SIG-M5 treated with dmso at 0.1 percent for 504 hours (cell line): ENCODE data around the gene NUMA1.
A peak's percentile ranks its signal among the peaks of the same experiment; 100 is the strongest.

ENCODE experiments used
- DNase-seq: peaks from one replicate; lab custom pipeline; 2025; ENCODE audit not compliant: unreplicated experiment; lab: John Stamatoyannopoulos, UW

Gene NUMA1

DNA sequence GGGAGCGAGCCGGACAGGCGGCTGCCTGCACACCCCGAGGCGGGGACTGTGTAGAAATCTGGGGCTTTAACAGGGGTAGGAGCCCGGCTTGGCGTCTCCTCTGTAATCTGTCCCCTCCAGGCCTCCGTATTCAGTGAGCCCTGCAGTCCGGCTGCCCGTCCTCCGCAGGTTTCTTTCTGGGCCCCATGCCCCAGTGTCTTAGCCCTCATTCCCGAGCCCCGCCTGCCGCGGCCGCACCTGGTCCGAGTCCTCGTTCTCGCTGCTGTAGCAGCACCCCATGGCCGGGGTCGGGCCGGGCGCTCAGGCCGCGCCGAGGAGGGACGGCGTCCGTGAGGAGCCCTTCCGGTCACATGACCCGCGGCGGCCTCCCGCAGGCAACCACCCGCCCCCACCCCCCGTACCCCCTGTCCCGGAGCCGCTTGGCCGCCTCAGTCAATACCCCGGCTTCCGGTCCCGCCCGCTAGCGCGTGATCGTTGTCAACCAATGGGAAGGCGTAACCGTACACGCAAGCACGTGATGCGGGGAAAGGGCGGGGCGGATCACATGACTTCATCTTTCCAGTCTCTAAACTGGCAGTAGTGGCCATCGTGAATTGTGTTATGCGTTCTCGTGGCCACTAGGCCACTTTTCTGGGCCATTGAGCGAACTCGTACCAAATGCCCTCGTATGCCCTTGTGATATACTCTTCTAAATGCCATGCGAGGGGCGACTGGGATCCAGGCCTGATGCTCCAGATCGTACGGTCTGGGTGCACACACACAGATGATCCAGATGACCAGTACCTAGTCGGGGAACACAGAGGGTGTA, 22.8 kb upstream of the NUMA1 start, which contains the start of gene LAMTOR1:
TSS of gene LAMTOR1 (minus strand) at position 352 of the 808 bp plus-strand sequence. CDS start at position 279, 73 bp downstream.
- peak; percentile 97 for DNase-seq

DNA sequence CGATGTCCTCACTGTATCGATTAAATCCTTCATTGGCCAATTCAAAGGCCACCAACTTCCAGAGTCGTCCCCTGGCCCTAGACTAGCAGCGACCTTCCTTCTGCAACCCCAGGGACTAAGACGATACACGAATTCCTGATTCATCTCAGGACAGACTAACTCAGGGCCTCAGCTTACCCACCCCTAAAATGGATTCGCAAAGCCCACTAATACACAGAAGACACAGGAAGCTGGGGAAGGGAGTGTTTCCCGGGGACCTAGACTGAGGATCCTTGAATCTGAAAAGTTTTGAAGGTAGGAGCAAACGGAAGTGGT, 22.2 kb upstream of the NUMA1 start:
- no peak for DNase-seq

DNA sequence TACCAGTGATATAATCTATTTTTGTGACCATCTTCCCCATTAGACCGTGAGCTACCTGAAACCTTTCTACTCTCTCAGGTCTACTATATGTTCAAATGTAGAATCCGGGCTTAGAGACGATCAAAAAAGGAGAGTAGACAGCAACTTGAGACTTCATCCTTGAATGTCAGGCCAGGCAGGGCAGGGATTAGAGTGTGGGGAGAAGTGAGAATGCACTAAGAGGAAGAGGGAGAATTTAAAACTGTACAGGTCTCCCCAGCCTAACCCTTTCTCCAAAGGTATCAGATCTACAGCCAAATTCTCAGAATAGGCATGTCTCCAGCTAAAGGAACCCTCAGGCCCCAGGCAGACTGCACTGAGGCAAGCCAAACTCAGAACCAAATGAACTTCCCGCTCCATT, 21.8 kb upstream of the NUMA1 start:
- peak; percentile 10 for DNase-seq

DNA sequence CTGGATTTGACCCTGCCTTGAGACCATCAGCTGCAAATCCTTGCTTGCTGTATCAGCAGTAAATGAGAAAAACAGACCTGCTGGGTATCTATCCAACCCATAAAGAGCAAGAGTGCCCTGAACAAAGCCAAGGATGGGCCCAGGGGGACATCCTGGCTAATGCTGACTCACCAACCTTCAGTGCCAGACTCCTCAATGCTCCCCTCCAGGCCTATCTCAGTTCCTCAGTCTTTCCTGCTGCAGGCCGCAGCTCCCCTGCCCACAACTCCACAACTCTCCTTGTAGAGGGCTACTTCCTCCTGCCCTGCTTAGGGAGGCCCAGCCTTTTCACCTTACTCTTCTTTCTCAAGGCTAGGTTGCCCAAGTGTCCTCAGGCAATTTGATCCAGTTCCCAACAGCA, 20.1 kb upstream of the NUMA1 start:
- DNase-seq, result peak; percentile 84

DNA sequence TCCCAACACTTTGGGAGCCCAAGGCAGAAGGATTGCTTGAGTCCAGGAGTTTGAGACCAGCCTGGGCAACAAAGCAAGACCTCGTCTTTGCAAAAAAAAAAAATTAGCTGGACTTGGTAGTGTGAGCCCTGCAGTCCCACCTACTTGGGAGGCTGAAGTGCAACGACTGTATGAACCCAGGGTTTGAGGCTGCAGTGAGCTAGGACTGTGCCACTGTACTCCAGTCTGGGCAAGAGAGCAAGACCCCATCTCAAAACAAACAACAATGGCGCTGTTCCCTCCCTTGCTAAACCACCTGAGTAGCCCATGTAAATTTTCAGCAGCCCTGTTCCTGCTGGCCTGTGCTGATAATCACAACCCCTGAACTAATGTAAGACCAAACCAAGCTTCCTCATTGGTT, 19.7 kb upstream of the NUMA1 start:
- DNase-seq, result no peak

DNA sequence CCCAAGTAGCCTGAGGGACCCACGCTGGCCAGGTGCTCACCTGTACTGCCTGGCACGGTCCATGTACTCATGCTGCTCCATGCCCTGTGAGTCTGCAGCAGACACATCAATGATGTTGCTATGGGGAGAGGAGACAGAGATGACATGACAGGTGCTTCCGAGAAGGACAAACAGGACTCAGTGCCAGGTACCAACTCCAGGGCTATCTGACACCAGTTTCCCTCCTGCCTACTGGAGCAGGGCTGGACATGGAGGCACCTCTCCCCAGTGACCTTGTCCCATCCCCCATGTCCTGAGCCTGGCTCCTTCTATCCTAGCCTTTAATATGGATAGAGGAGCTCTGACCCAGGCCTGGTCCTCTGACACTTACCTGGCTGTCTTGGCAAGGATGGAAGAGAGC, 18.4 kb upstream of the NUMA1 start:
- no peak for DNase-seq

DNA sequence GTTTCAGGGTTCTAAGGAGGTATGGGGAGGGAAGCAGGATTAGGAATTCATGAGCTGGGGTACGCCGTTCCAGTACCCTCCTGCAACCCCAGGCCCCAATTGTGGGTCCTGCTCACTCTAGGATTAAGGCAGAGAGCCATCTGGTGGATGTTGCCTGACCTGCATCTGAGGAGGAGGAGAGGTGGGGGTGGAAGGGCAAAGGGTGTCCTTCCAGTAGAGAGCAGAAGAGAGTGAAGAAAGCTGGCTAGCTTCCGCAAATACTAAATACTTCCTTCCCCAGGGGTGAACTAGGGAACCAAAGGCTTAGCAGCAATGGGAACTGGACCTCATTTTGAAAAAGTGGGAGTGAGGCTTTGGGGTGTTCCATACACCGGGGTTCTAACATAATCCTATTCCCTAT, 10.9 kb upstream of the NUMA1 start:
- peak; percentile 90 for DNase-seq

DNA sequence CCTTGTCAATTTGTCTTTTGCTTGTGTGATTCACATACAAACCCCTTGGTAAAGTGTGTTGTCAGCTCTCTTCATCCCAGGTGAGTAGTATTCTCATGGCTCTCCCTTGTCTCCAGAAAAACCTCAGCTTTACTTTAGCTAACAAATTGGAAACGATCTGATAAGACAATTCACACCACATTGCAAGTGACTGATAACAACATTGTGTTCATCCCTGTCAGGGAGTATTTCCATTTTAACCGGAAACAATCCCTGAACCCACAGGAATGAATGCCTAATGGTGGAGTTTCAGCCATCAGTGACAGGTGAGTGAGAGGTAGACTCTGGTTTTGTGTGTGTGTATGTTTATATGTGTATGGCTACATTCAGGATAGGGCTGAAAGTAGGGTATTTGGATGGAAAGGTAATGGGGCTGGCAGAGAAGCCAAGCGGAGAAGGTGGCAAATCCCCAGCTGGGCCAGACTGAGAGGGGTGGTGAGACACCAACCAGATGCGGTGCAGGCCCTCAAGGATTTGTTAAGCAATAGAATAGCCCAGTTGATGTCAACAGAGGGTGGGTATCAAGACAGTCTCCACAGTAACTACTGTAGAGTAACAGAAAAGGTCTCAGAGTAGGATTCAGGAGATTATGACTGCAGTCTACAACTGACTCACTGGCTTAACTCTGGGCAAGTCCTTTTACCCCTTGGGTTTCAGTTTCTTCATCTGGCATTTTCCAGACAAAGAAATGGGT, 7.9 kb upstream of the NUMA1 start:
- no peak for DNase-seq

DNA sequence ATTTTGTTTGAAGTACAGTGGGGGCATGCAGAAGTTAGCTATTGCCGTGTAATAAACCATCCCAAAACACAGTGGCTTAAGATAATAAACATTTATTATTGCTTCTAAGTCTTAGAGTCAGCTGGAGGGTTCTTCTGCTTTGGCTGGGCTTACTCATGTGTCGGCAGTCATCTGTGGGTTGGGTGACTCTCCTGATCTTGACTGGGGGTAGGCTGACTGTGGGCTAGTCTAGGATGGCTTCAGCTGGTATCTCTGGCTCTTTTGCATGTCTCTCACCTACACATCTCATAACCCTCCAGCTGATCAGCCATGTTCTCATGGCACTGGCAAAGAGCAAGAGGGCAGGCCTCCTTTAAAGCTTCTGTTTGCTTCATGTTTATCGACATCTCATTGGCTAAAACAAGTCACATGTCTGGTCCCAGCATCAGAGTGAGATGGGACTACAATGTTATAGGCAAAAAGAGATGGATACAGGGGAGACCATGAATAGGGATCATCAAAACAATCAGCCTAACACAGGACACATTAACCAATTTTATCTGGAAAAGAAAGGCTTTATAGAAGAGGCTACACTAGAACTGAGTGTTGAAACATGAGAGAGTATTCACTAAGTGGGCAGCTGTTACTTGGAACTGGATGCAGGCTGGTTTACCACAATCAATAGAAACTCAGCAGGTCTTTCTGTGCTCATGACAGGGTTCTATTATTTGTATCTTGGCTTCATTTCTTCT, 5.4 kb upstream of the NUMA1 start:
- no peak for DNase-seq

DNA sequence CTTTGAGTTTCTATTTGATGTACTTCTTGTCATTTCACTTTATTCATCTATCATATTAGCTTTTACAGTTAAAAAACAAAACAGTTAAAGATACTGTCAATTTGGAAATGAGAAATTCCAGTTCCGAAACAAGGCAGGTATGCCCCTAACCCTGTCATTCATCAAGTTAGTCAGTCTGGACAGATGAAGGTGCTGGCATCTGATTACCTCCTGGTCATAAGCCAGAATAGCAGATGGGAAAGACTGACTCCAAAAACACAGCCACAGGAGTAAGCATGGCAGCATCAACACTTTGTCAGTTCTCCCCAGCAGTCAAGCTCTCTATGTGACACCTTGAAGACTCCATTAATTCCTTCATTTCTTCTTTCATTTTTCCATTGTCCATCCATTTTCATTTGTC, 4.6 kb upstream of the NUMA1 start:
- no peak for DNase-seq

DNA sequence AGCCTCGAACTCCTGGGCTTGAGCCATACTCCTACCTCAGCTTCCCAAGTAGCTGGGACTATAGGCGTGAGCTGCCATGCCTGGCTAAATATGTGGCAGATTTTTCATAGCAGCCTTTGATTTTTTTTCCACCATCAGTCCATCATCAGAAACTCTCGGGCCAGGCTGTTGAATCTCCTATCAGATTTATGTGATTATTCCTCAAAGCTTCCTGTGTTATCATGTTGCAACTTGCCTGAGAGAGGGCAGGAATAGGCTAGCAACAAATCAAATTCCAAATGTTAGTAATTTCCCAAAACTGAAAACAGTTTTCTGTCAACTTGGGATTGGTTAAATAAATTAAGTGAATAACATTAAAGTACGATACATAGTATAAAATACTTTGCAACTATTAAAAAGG, 3.7 kb upstream of the NUMA1 start:
- no peak for DNase-seq

DNA sequence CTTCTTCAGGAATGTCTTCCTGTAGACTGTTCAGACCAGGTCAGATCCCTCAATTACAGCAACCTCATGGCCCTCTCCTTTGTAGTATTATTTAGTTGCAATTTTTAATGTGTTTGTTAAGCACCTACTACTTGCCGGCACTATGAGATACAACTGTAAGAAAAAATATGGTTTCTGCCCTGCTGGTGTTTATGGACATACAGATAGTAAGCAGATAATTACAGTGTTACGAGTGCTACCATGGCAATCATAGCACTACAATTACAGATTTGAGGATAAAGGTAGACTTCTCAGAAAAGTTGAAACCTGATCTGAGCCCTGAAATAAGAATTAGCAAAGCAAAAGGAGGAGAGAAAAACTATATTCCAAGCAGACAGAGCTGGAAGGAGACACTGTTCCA, 3.1 kb upstream of the NUMA1 start:
- DNase-seq, result no peak

DNA sequence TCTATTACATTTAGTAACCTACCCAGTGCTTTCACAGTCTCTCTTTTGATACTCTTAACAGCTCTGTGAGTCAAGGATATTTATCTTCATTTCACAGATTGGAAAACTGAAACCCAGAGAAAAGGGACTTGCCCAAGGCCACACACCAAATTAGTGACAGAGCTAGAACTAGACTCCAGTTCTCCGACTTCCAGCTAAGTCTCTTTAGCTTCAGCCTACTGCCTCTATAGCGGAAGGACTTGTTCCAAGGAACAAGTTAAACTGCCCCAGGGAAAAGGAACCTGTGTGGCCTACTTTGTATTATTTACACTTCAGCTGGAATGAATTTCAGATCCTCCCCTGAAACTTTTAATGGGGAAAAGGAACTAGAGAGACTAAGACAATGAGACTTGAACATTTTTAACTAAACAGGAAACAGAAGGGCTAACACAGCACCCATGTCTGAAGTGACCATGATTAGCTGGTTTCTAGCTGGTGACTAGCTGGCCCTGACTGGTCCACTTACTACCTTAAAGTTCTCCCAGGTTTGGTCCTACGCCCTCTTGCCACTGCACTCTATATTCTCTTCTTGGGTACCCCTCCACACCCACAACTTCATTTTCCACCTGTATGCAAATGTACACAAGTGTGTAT, 1.6 kb upstream of the NUMA1 start:
- DNase-seq, result peak; percentile 70

DNA sequence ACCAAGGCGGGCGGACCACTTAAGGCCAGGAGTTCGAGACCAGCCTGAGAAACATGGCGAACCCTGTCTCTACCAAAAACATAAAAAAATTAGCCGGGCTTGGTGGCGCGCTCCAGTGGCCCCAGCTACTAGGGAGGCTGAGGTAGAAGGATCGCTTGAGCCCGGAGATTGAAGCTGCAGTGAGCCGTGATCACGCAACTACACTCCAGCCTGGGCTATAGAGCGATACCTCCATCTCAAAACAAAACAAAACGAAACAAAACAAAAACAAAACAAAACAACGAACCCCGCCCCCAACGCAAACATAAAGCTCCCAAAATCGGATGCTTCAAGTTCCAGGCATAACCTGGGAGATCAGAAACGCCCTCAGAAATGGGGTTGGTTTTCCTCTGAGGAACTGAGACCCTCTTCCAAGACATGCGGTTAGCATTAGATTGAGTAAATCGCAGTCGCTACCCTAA, 872 bp upstream of the NUMA1 start:
- no peak for DNase-seq

DNA sequence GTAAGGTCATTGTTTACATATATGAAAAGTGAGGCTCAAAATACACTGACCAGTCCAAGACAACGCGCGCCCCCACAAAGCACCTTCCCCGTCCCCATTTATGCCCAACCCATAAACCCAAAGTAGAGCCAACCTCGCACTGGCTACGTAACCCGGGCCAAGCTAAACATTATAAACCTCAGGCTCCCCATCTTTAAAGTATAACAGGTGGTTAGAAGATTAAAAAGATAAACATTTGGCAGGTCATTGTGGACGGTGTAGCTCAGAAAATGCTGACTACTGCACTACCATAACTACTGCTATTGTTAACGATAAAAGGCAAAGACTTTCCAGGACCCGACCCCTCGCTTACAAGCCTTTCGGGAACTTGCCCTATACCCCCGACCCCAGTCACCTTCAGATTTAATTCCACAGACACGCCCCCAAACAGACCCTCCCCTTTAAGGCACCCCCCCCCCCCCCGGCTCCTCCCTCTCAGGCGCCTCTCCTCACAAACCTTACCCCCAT, 470 bp downstream of the NUMA1 start:
- DNase-seq, result peak; percentile 43

DNA sequence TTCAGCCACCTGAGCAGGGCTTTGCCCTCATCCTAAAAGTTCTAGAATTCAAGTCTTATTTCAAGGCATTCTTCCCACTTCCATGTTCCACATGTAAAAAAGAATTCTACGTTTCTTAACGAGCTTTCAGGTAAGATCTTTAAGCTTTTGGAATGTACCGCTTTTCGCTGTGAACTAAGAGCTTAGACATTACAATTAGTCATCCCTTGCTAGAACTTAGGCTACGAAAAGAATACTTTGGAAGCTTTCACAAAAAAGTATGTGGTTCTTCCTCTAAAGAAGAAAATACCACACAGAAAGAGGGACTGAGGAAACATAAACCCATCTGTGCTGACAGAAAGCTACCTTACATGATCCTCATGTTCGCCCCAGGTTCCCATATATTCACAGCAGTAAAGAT, 1.9 kb downstream of the NUMA1 start:
- DNase-seq, result no peak

DNA sequence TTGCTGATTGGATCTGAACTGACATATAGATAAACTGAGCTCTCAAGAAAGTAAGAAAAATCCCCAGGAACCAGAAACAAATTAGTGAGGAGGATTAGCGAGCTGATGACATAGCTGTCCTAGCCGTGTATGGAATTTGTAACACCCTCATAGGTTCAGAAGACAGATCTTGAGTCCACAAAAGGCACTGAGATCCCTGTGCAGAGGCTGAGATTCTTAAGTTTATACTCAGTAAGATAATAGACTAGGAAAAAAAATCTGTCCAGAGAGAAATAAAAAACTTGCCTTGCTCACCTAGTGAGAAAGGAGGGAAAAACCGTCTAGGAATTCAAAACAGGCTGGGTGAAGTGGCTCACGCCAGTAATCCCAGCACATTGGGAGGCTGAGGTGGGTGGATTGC, 4.6 kb downstream of the NUMA1 start:
- no peak for DNase-seq

DNA sequence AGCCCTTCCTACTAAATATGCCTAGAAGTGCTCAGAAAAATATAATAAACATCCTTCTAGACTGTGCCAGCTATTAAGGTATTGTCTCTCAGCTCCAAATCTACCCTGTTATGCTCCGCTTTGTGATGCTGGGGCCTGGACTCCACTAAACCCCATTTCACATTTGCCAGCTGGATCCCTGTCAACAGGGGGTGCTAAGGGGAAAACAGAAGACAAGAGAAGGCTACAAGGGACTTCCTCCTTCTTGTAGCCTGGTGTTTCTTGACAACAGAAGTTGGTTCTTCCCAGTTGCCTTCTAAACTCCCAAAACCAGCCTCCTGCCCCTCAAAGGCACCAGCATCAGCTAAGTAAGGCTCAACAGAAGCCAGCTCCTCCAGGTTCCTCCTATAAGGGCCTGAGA, 5.2 kb downstream of the NUMA1 start:
- peak; percentile 61 for DNase-seq

DNA sequence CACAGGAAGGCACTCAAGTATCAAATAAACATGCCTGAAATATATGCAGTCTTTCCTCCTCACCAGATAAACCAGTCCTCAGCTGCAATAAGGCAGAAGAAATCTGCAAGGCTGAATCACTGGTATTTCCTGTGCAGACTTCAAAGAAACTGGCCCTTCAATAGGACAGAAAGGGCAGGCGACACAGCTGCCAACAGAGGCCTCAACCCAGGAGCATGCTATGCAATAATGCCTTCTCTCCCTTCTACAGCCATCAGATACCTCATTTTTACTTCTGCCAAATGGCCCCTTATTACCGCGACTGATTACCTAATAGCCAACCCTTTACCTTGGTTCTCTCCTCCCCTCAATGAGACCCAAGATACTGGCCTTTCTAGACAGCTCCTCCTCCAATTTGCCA, 8.0 kb downstream of the NUMA1 start:
- peak; percentile 27 for DNase-seq

DNA sequence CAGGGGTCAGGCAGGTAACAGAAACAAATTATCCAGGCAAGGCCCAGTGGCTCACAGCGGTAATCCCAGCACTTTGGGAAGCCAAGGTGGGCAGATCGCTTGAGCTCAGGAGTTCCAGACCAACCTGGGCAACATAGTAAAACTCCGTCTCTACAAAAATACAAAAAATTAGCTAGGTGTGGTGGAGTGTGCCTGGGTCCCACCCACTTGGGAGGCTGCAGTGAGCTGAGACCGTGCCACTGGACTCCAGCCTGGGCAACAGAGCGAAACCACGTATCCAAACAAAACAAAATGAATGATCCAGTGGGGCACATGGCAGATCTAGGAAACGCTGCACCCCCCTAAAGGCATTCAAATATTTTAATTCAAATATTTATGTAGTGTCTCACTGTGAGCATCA, 9.9 kb downstream of the NUMA1 start:
- DNase-seq, result no peak

DNA sequence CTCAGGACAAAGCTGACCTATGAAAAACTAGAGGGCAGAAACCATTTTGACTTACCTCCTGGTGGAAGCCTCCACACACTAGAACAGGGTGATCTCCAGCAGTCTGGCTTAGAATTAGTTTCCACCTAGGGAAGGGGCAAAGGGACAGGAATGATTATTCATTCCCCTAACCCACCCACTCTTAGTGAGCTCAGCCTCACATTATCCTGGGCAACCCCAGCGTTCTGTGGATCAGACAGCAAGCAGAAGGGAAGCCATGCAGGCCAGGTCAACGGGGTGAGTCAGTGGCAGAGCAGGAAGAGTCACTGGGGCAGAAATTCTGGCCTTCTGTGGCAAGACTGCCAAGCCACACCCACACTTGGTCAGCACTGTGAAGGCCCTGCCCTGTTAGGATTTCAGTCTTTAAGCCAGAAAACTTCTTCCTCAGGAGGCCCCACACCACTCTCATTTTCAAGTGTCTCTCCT, 10.5 kb downstream of the NUMA1 start:
- peak; percentile 53 for DNase-seq
